Neuronal stem cell (in vitro differentiated cells): ENCODE measurements around the gene CYGB.

Experiments
- DNase-seq: peaks from one replicate; pipeline ENCODE4 v3.0.0-alpha.2; 2013; ENCODE audit warnings: low spot score
- H2AFZ ChIP-seq: one replicate; pipeline ENCODE4 v1.6.1; 2013; ENCODE audit warnings: mild to moderate bottlenecking, low read length, inconsistent platforms
- H2AK5ac ChIP-seq: 2 replicates; pipeline ENCODE4 v1.6.1; 2013; ENCODE audit warnings: low read depth, mild to moderate bottlenecking, inconsistent platforms, low read length, moderate library complexity, mixed read lengths
- H2BK120ac ChIP-seq: 2 replicates; pipeline ENCODE4 v1.6.1; 2013; ENCODE audit warnings: low read depth, mild to moderate bottlenecking, inconsistent platforms, low read length, moderate library complexity, mixed read lengths
- H2BK12ac ChIP-seq: one replicate; pipeline ENCODE4 v1.6.1; 2013; ENCODE audit warnings: low read length, inconsistent platforms
- H2BK15ac ChIP-seq: 2 replicates; pipeline ENCODE4 v1.6.1; 2013; ENCODE audit warnings: mild to moderate bottlenecking, low read length, inconsistent platforms, mixed read lengths
- H2BK5ac ChIP-seq: one replicate; pipeline ENCODE4 v1.6.1; 2013; ENCODE audit warnings: inconsistent platforms, mild to moderate bottlenecking, low read length, moderate library complexity
- H3K14ac ChIP-seq: one replicate; pipeline ENCODE4 v1.6.1; 2013; ENCODE audit warnings: low read length, inconsistent platforms
- H3K18ac ChIP-seq: 2 replicates; pipeline ENCODE4 v1.6.1; 2013; ENCODE audit warnings: low read length, inconsistent platforms
- H3K23ac ChIP-seq: 2 replicates; pipeline ENCODE4 v1.6.1; 2013; ENCODE audit warnings: low read depth, mild to moderate bottlenecking, mixed read lengths, low read length, inconsistent platforms; ENCODE audit not compliant: poor library complexity
- H3K27ac ChIP-seq: replicated peaks from 3 replicates; pipeline ENCODE4 v1.5.1; 2013; ENCODE audit warnings: low read length, inconsistent platforms
- H3K27me3 ChIP-seq, 3 experiments: 2 replicates each; pipeline ENCODE4 v1.6.1; 2013; ENCODE audit warnings: low read length in 3 of 3, mild to moderate bottlenecking in 2 of 3, inconsistent platforms in 1 of 3, low read depth in 1 of 3, mixed read lengths in 1 of 3, moderate library complexity in 1 of 3; ENCODE audit not compliant: control insufficient read depth in 3 of 3, insufficient read depth in 3 of 3
- H3K36me3 ChIP-seq, 2 donors: replicated peaks in 1 of 2; 2 replicates each; pipeline ENCODE4 v1.6.1; 2013; ENCODE audit warnings: low read length in 2 of 2; ENCODE audit not compliant: control insufficient read depth in 2 of 2, insufficient read depth in 2 of 2
- H3K4ac ChIP-seq: 2 replicates; pipeline ENCODE4 v1.6.1; 2013; ENCODE audit warnings: inconsistent platforms, mild to moderate bottlenecking, low read length, moderate library complexity
- H3K4me1 ChIP-seq, 2 donors: 1 replicate in 1 of 2; 2 replicates in 1 of 2; pipeline ENCODE4 v1.6.1; 2013; ENCODE audit warnings: low read length in 2 of 2, low read depth in 1 of 2; ENCODE audit not compliant: control insufficient read depth in 2 of 2, insufficient read depth in 1 of 2
- H3K4me2 ChIP-seq: one replicate; pipeline ENCODE4 v1.6.1; 2013; ENCODE audit warnings: mild to moderate bottlenecking, low read length, inconsistent platforms; ENCODE audit not compliant: insufficient read depth, poor library complexity, severe bottlenecking
- H3K4me3 ChIP-seq, 2 donors: 2 replicates each; pipeline ENCODE4 v1.5.1; 2013; ENCODE audit warnings: low read length in 2 of 2, mild to moderate bottlenecking in 2 of 2, inconsistent platforms in 1 of 2, moderate library complexity in 1 of 2
- H3K79me1 ChIP-seq: one replicate; pipeline ENCODE4 v1.6.1; 2013; ENCODE audit warnings: low read depth, mild to moderate bottlenecking, inconsistent platforms, low read length, moderate library complexity
- H3K9ac ChIP-seq: one replicate; pipeline ENCODE4 v1.6.1; 2013; ENCODE audit warnings: mild to moderate bottlenecking, low read depth, low read length, inconsistent platforms; ENCODE audit not compliant: poor library complexity
- H3K9me3 ChIP-seq, 2 donors: replicated peaks in 1 of 2; 2 replicates each; pipeline versions ENCODE3 to v1.6.1; 2013; ENCODE audit warnings: low read length in 2 of 2, mild to moderate bottlenecking in 2 of 2, inconsistent platforms in 1 of 2, low read depth in 1 of 2, mixed read lengths in 1 of 2, moderate library complexity in 1 of 2; ENCODE audit not compliant: control insufficient read depth in 2 of 2, insufficient read depth in 1 of 2
- H4K8ac ChIP-seq: one replicate; pipeline ENCODE4 v1.6.1; 2013; ENCODE audit warnings: low read depth, mild to moderate bottlenecking, inconsistent platforms, low read length, moderate library complexity
- H4K91ac ChIP-seq: one replicate; pipeline ENCODE4 v1.6.1; 2013; ENCODE audit warnings: low read length, low read depth, mild to moderate bottlenecking, inconsistent platforms; ENCODE audit not compliant: poor library complexity
- WGBS, 2 donors: extraction: QIAGEN DNeasy Blood & Tissue Kit; methylation state at CpG; one replicate each; pipeline ENCODE4 v1.1.7; 2013; ENCODE audit warnings: missing lambda C conversion rate in 2 of 2, mixed read lengths in 1 of 2; ENCODE audit not compliant: insufficient read length in 2 of 2, insufficient replicate concordance in 1 of 2; ENCODE audit errors: extremely low coverage in 2 of 2; 5-methylcytosine and 5-hydroxymethylcytosine counted together

Gene CYGB

GRCh38 chr17:76542566-76542971 is 5.1 kb upstream of the CYGB start:
- Histone ChIP-seq H3K9me3 (no peaks in the 10 kb centered on the region), H3K4me3 (no peak overlapping the region), H3K4me2 (no peak overlapping the region), H3K27ac (no peak overlapping the region), H3K9ac (no peak overlapping the region), H4K91ac (peak overlapping the region; percentile 33), H2AK5ac (peak overlapping the region; percentile 59), H3K18ac (no peak overlapping the region), H3K23ac (no peak overlapping the region), H2BK15ac (peak overlapping the region; percentile 25), H3K36me3 (no peaks in the 10 kb centered on the region), H2BK120ac (peak overlapping the region; percentile 63), H2AFZ (no peak overlapping the region), H3K14ac (no peak overlapping the region), H4K8ac (no peak overlapping the region), H3K4ac (no peak overlapping the region), H3K4me1 (peaks cover 15 to 44% of the 10 kb centered on the region in 2 donors), H2BK5ac (no peak overlapping the region), H3K27me3 (peaks cover 7 to 76% (median 34%) of the 10 kb centered on the region in 3 experiments), H3K79me1 (no peaks in the 10 kb centered on the region), H2BK12ac (peak overlapping the region; percentile 43)
- WGBS, 2 donors: no CpG with 5 or more reads among the region's 10 CpGs
- DNase-seq: no peak

- Histone ChIP-seq H3K79me1 (no peaks in the 10 kb centered on the region), H4K8ac (no peak overlapping the region), H2AFZ (no peak overlapping the region), H3K4me2 (no peak overlapping the region), H3K36me3 (no peaks in the 10 kb centered on the region), H2BK120ac (peak overlapping the region; percentile 63), H3K9ac (no peak overlapping the region), H3K27ac (no peak overlapping the region), H3K18ac (no peak overlapping the region), H2BK5ac (no peak overlapping the region), H3K9me3 (no peaks in the 10 kb centered on the region), H3K4me3 (no peak overlapping the region), H3K23ac (no peak overlapping the region), H2AK5ac (no peak overlapping the region), H3K4me1 (peaks cover 13 to 40% of the 10 kb centered on the region in 2 donors), H3K14ac (no peak overlapping the region), H2BK12ac (no peak overlapping the region), H2BK15ac (no peak overlapping the region), H4K91ac (no peak overlapping the region), H3K4ac (no peak overlapping the region), H3K27me3 (peaks cover 9 to 78% (median 40%) of the 10 kb centered on the region in 3 experiments)
- no peak for DNase-seq
- no CpG with 5 or more reads among the region's 10 CpGs for WGBS, 2 donors
Measured at GRCh38 chr17:76541739-76542454, 4.4 kb upstream of the CYGB start.

GRCh38 chr17:76540381-76541300 is 3.1 kb upstream of the CYGB start:
- Histone ChIP-seq H2BK120ac (peak overlapping the region; percentile 43), H3K36me3 (no peaks in the 10 kb centered on the region), H3K79me1 (no peaks in the 10 kb centered on the region), H2AK5ac (peak overlapping the region; percentile 85), H2BK12ac (peak overlapping the region; percentile 95), H2AFZ (peak overlapping the region; percentile 86), H4K91ac (peak overlapping the region; percentile 76), H3K9ac (peak overlapping the region; percentile 90), H3K14ac (peak overlapping the region; percentile 86), H3K4me3 (peak overlapping the region; percentile 36 to 52), H3K23ac (peak overlapping the region; percentile 81), H2BK15ac (peak overlapping the region; percentile 97), H2BK5ac (peak overlapping the region; percentile 49), H4K8ac (no peak overlapping the region), H3K27me3 (peaks cover 9 to 80% (median 47%) of the 10 kb centered on the region in 3 experiments), H3K18ac (peak overlapping the region; percentile 95), H3K4me1 (peaks cover 13 to 32% of the 10 kb centered on the region in 2 donors), H3K27ac (no peak overlapping the region), H3K4ac (peak overlapping the region; percentile 84), H3K9me3 (no peaks in the 10 kb centered on the region), H3K4me2 (peak overlapping the region; percentile 77)
- peak; percentile 87 for DNase-seq
- no CpG with 5 or more reads among the region's 27 CpGs for WGBS, 2 donors
